RWPE1 (cell line): Measurements from ENCODE around the gene ITGB2.

ENCODE experiments used
- CTCF ChIA-PET: fragments of 350-600 bp; sonication (Branson Sonifier 250); formaldehyde crosslinking; extraction: SDS; loops from one replicate; lab custom pipeline; 2021; lab: Yijun Ruan, JAX
- POLR2A ChIA-PET: fragments of 400-600 bp; formaldehyde crosslinking; extraction: SDS; loops from one replicate; lab custom pipeline; 2020; ENCODE audit warnings: antibody characterized with exemption; ENCODE audit not compliant: low non-redundant PET; lab: Yijun Ruan, JAX
- DNase-seq: peaks from one replicate; pipeline ENCODE4 v3.0.0; 2012; ENCODE audit warnings: low spot score
- H3K27ac ChIP-seq: fragments of 450-650 bp; 2 replicates; pipeline ENCODE4 v1.5.1; 2017
- CTCF ChIP-seq: fragments of 450-650 bp; conservative IDR thresholded peaks from 2 replicates; pipeline ENCODE4 v1.5.1; 2017; ENCODE audit warnings: low read depth, mild to moderate bottlenecking

ITGB2 gene

DNA sequence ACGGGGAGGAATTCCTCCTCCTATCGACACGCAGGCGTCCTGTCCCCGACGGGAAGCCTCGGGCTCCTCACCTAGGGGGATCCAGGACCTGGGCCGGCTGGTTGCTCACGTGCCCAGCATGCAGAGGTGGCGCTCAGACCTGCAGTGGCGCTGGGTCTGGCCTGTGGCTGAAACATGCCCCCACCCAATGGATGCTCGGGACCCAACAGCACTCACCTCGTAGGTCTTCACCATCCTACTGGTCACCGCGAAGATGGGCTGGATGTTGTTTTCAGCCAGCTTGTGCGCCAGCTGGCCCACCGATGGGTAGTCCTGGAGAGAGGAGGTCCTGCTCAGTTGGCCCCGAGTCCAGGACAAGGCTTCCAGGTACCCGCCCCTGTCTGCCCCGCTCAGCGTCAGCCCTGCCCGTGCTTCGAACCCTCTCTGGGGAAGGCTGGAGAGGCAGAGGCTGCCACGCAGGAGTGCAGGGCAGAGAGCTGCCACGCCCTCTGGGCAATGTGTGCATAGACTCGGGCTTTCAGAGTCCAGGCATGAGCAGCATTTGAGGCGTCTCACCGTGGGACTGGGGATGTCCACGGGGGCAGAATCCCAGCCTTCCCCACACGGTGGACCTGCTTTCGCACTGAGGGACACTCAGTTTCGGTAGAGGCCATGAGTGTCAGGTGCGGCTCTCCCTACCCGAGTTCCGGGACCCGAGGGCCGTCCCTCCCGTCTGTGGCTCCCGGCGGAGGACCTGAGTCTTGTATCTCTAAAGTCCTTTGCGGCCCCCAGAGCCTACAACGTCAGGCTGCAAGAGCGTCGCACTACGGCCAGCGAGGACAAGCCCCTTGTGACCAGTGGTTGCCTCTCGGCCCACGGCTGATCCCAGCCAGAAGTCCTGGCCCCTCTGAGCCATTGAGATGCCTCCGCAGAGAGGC lies 21.6 kb downstream of the ITGB2 start:
- POLR2A ChIA-PET = no interaction called here
- CTCF ChIA-PET = no interaction called here
- DNase-seq = no peak
- no peak overlapping the region for H3K27ac ChIP-seq
- no peak for TF ChIP-seq CTCF

DNA sequence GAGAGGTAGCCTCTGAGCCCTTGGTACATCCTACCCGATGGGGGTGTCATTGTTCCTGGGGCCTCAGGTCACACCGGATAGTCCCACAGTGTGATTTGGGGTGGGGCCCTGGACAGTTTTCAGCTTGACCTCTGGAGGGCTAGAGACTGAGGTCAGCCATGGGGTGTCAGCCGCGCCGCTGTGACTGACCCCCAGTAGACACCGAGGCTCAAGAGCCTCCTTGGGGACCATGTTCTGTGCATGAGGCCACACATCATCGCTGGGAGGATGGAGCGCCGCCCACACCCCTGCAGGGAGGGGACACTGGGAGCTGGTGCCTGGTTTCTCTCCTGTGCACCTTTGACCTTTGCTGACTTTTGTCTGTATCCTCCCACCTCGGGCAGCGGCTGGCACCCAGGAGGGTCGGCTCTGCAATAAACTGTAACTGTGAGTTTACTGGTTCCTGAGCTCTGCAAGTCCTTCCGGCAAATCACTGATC lies 22.6 kb downstream of the ITGB2 start:
- DNase-seq = no peak
- ChIA-PET POLR2A (no interaction called here), CTCF (interaction anchor here (0.8 to 1.2 kb wide), 2 partner anchors 29 to 98 kb away, joined by 3 to 4 read pairs; no protein-coding TSS in a partner anchor)
- no peak overlapping the region for H3K27ac ChIP-seq
- no peak for TF ChIP-seq CTCF

- POLR2A ChIA-PET = no interaction called here
- no peak for DNase-seq
- H3K27ac ChIP-seq = no peak overlapping the region
- no peak for TF ChIP-seq CTCF
- CTCF ChIA-PET = interaction anchor here (0.8 to 1.2 kb wide), 2 partner anchors 30 to 97 kb away, joined by 3 to 4 read pairs; no protein-coding TSS in a partner anchor
These were observed 23.2 kb downstream of the ITGB2 start for GRCh38 chr21:44897326-44898010.

DNA sequence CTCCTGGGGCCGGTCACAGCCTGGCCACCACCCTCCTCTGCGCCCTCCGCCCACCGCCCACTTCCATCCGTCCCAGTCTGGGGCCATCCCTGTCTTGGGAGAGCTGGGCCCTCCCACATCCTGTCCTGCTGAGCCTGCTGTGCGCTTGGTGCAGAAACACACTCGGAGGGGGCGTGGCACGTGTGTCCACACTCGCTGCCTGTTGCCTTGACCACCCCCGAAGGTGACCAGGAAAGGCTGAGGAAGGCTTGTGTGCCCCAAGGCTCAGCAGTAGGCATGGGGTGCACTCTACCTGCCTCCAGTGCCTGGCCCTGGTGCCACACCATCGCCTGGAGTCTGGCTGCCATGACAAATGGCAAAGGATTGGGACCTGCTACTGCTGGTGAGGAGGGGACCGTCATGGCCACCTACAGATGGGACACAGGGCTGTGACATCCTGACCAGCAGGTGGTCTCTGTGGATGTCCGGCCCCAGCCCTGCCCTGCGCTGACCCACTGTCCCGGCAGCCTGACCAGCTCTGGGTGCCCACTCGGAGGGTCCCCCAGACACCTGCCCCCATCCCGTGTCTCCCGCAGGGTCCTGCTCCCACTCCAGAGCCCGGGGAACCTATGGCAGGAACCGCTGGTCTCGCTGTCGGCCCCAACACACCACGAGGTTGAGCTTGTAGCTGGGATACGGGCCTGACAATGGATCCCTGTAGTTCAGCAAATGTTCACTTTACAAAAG lies 24.0 kb downstream of the ITGB2 start:
- ChIA-PET CTCF (no interaction called here), POLR2A (no interaction called here)
- no peak overlapping the region for H3K27ac ChIP-seq
- no peak for DNase-seq
- no peak for TF ChIP-seq CTCF

GRCh38 chr21:44895859-44896258 lies 24.8 kb downstream of the ITGB2 start:
- ChIA-PET POLR2A (no interaction called here), CTCF (no interaction called here)
- no peak for TF ChIP-seq CTCF
- no peak for DNase-seq
- no peak overlapping the region for H3K27ac ChIP-seq
